Stromal cell of bone marrow (primary cell): Measurements from ENCODE around the gene CELA3B.
"Not testable (repeated sequence)": the region's sequence is repeated elsewhere in the genome, so short reads cannot be mapped to it uniquely, and the experiment has no call there.

Experiments
- DNase-seq: peaks from one replicate; pipeline ENCODE4 v3.0.0-alpha.2; 2012; ENCODE audit warnings: low read depth

Gene CELA3B

GRCh38 chr1:21976703-21977239, at the start of gene CELA3B:
Gene CELA3B, plus strand, starts transcription at chr1:21977022. Its CDS starts 18 bp downstream, at chr1:21977040.
- DNase-seq, result not testable (repeated sequence)

GRCh38 chr1:21927533-21928237, 49.1 kb upstream of the CELA3B start:
- no peak for DNase-seq

GRCh38 chr1:21930080-21930571, 46.7 kb upstream of the CELA3B start:
- DNase-seq, result no peak

GRCh38 chr1:21930629-21931170, 46.1 kb upstream of the CELA3B start:
- DNase-seq, result no peak

GRCh38 chr1:21931171-21932093, 45.4 kb upstream of the CELA3B start:
- peak; percentile 80 for DNase-seq

- peak; percentile 81 for DNase-seq
Measured at GRCh38 chr1:21932127-21932526, 44.7 kb upstream of the CELA3B start.

GRCh38 chr1:21933397-21934248, 43.2 kb upstream of the CELA3B start:
- DNase-seq, result no peak

- DNase-seq, result no peak
Measured at GRCh38 chr1:21935393-21935804, 41.4 kb upstream of the CELA3B start.

GRCh38 chr1:21935891-21936365, 40.9 kb upstream of the CELA3B start:
- DNase-seq, result no peak

GRCh38 chr1:21936366-21937031, 40.3 kb upstream of the CELA3B start:
- DNase-seq, result no peak

- no peak for DNase-seq
Measured at GRCh38 chr1:21937034-21937371, 39.8 kb upstream of the CELA3B start, which contains the start of gene HSPG2. Gene HSPG2, minus strand, starts transcription at chr1:21937310. Its CDS starts 93 bp downstream, at chr1:21937217.

- peak; percentile 64 for DNase-seq
Measured at GRCh38 chr1:21937372-21938121, 39.3 kb upstream of the CELA3B start.

- DNase-seq, result no peak
Measured at GRCh38 chr1:21938732-21939538, 37.9 kb upstream of the CELA3B start.

- DNase-seq, result peak; percentile 95
Measured at GRCh38 chr1:21939650-21940374, 37.0 kb upstream of the CELA3B start.

- DNase-seq, result no peak
Measured at GRCh38 chr1:21940492-21940891, 36.3 kb upstream of the CELA3B start.

- no peak for DNase-seq
Measured at GRCh38 chr1:21941370-21941769, 35.5 kb upstream of the CELA3B start.

- DNase-seq, result no peak
Measured at GRCh38 chr1:21942464-21942863, 34.4 kb upstream of the CELA3B start.

GRCh38 chr1:21942959-21943640, 33.7 kb upstream of the CELA3B start:
- DNase-seq, result not testable (repeated sequence)
